Left kidney (tissue), 2 donors: ENCODE results near the gene CFAP157. TPM values are rescaled to one million over a fixed set of nuclear protein-coding genes. Genes with fewer than 3 reads are reported as not detected.

Source experiments
- DNase-seq: peaks from one replicate; pipeline ENCODE4 v3.0.0-alpha.2; 2013
- polyA plus RNA-seq: library from polyadenylated mRNA; unstranded; fragments of 120-200 nt; gene quantifications from one replicate; pipeline ENCODE4 v1.2.1, GENCODE V29; 2013; ENCODE audit not compliant: insufficient read length

Gene CFAP157
- polyA plus RNA-seq, 1 donor = 4.3 TPM

GRCh38 chr9:127692071-127692470 lies 14.7 kb upstream of the CFAP157 start:
- DNase-seq = no peak

- DNase-seq = no peak
Measured at GRCh38 chr9:127693143-127693542, 13.6 kb upstream of the CFAP157 start.

- DNase-seq = no peak
Measured at GRCh38 chr9:127693697-127694096, 13.1 kb upstream of the CFAP157 start.

- DNase-seq = no peak
Measured at GRCh38 chr9:127694890-127695720, 11.7 kb upstream of the CFAP157 start.

GRCh38 chr9:127697575-127697974 lies 9.2 kb upstream of the CFAP157 start:
- DNase-seq = no peak

GRCh38 chr9:127698386-127698785 lies 8.4 kb upstream of the CFAP157 start:
- no peak for DNase-seq

GRCh38 chr9:127698985-127699670 lies 7.7 kb upstream of the CFAP157 start:
- peak; percentile 95 for DNase-seq

GRCh38 chr9:127700140-127700539 lies 6.6 kb upstream of the CFAP157 start:
- DNase-seq = no peak

- DNase-seq = no peak
Measured at GRCh38 chr9:127700594-127701255, 6.1 kb upstream of the CFAP157 start.

GRCh38 chr9:127703289-127703946 lies 3.4 kb upstream of the CFAP157 start:
- DNase-seq = no peak

GRCh38 chr9:127705577-127706379 lies 1.0 kb upstream of the CFAP157 start:
- no peak for DNase-seq

- DNase-seq = no peak
Measured at GRCh38 chr9:127707766-127708165, 978 bp downstream of the CFAP157 start.

GRCh38 chr9:127708952-127709587 lies 2.3 kb downstream of the CFAP157 start:
- no peak for DNase-seq

GRCh38 chr9:127710204-127710783 lies 3.5 kb downstream of the CFAP157 start:
- no peak for DNase-seq

- DNase-seq = no peak
Measured at GRCh38 chr9:127711226-127711701, 4.5 kb downstream of the CFAP157 start.

- DNase-seq = no peak
Measured at GRCh38 chr9:127711831-127712274, 5.1 kb downstream of the CFAP157 start.

- DNase-seq = no peak
Measured at GRCh38 chr9:127712371-127712770, 5.6 kb downstream of the CFAP157 start.

GRCh38 chr9:127712867-127713266 lies 6.1 kb downstream of the CFAP157 start:
- no peak for DNase-seq

GRCh38 chr9:127714020-127714750 lies 7.4 kb downstream of the CFAP157 start:
- no peak for DNase-seq
